GM04503 (cell line): ENCODE measurements around the gene SYNJ2.
"Not testable (repeated sequence)": the region's sequence is repeated elsewhere in the genome, so short reads cannot be mapped to it uniquely, and the experiment has no call there.

Source experiments
- DNase-seq: peaks from one replicate; pipeline ENCODE4 v3.0.0-alpha.2; 2012; ENCODE audit warnings: low read depth

SYNJ2 gene

GRCh38 chr6:157956171-157956730 is 25.4 kb upstream of the SYNJ2 start:
- no peak for DNase-seq

DNA sequence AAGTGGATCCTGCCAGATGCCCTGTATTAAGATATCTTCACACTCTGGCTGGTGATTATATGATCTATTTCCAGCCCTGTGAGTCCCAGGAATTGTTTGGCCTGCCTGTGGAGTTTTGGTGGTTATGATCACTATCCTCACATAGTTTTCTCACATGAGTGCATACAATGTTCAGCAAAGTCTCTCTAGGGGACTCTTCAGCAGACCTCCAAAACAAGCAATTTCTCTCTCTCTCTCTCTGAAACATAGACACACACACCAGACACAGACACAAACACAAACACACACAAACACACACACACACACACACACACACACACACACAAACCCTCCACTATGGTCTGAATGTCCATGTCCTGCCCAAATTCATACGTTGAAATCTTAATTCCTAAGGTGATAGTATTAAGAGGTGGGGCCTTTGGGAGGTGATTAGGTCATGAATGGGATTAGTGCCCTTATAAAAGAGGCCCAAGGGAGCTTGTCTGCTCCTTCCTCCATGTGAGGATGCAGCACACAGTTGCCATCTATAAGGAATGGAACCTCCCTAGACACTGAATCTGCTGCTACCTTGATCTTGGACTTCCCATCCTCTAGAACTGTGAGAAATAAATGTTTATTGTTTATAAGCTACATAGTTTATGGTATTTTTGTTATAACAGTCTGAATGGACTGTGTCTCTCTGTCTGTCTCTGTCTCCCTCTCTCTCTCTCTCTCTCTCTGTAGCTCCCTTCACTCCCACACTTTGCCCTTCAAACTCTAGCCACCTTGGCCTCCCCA is 22.0 kb upstream of the SYNJ2 start:
- DNase-seq = no peak

DNA sequence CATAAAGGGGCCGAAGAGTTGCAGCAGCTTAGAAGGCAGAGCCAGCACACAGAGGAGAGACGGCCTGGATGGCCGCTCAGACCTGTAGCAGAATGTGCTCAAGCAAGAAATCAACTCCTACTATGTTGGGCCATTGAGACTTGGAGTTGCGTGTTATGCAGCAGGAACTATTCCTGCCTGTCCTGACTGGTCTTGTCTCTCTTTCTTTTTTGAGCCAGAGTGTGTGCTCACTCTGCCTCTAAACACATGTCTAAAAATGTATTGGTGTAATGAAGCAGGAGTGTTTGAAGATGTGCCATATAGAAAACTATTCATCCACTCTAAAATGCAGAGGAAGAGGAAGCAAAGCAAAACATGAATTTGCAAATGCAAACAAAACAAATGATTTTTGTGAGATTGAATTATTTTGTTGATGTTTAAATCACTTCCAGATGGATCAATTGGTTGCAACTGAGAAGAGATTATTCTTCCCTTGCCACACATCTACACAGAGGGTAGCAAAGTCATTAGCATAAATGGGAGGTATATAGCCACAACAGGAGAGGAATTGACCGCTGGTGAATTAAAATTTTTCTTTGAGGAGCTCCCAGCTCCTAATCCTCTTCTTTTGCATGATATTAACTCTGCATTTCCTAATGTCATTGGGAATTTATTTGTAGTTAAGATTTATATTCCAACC is 20.4 kb upstream of the SYNJ2 start:
- DNase-seq = no peak

DNA sequence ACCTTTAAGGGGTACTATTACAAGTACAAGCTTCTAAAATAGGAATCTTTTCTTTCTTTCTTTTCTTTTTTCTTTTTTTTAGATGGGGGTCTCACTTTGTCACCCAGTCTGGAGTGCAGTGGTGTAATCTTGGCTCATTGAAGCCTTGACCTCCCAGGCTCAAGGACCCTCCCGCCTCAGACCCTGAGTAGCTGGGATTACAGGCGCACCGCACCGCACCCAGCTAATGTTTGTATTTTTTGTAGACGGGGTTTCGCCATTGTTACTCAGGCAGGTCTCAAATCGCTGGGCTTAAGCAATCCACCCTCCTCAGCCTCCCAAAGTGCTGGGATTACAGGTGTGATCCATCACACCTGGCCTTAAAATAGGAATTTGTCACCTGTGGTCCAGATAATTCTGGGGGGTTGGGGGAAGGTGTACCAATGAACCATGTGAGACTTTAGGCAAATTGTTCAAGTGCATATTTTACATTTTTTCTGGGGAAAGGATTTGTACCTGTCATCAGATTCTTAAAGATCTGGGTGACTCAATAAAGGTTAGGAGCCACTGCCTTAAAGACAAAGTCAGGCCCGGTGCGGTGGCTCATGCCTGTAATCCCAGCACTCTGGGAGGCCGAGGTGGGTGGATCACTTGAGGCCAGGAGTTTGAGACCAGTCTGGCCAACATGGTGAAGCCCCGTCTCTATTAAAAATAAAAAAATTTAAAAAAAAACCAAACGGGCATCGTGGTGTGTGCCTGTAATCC is 19.7 kb upstream of the SYNJ2 start:
- DNase-seq = no peak

- no peak for DNase-seq
Observed at GRCh38 chr6:157962601-157963302, 18.9 kb upstream of the SYNJ2 start.

GRCh38 chr6:157964100-157964499 is 17.6 kb upstream of the SYNJ2 start:
- DNase-seq = no peak

DNA sequence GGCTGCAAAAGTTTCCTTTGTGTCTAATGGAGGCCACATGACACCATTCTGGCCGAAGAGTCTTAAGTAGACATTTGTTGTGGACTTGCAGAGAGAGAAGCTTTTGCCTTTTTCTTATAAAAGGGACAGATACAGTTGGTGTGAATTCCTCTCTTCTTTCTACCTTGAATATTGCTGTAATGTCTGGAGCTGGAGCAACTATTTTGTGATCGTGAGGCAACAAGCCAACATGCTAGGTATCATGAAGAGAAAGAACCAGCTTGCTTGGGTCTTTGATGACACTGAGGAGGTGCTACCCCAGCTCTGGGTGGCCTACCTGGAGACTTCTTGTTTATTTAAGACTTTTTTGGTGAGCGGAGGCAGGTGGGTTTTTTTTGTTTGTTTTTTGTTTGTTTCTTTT is 16.3 kb upstream of the SYNJ2 start:
- no peak for DNase-seq

DNA sequence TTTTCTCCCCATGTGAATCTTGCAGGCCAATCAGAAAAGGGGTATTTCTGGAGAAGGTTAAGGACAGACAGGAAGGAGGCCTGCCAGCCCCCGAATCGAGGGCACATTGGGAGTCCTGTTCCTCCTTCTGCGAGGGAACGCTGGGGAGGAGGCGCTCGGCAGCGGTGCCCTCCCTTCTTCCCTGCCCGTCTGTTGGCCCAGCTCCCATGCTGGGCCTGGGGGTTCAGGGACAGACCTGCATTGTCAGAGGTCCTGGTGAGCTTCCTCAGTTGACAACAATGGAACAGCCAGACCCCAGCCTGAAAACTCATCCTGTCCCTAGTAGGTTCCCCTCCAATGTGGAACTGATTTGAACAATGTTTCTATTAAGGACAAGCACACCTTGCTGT is 15.1 kb upstream of the SYNJ2 start:
- DNase-seq = no peak

DNA sequence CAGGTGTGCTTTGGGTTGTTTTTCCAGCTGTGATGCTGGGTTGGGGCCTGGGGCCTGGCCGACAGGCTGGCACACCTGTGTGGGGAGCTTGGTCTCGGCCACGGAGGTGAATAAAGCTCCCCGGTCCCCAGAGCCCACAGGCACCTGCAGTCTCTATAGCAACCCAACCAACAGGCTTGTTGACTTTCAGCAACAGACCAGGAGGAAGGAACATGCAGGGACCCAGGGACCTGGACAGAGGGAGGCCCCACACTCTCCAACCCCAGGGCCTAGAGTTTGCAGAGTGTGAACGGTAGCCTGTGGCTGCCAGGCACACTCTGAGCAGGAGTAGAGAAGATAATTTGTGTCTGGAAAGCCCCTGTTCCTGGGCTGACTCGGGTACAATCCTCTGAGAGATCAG is 14.6 kb upstream of the SYNJ2 start:
- DNase-seq = no peak

GRCh38 chr6:157967486-157967885 is 14.2 kb upstream of the SYNJ2 start:
- no peak for DNase-seq

- DNase-seq = not testable (repeated sequence)
Observed at GRCh38 chr6:157972177-157972576, 9.5 kb upstream of the SYNJ2 start.

GRCh38 chr6:157974341-157974894 is 7.2 kb upstream of the SYNJ2 start:
- DNase-seq = no peak

DNA sequence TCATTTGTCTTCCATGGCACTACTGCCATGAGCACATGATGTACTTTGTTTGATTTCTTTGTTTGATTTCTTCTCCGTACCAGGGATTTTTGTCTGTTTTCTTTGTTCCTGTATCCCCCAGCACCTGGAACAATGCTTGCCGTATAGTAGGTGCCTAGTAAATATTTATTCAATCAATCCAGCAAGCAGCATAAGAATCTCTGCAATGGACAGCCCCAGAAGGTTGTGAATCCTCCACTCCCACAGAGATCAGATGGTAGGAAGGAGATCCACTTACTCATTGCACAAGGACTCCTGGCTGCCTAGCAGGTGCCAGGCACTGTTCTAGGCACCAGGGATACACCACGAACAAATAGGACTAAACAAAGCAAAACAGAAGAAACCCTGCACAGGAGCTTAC is 6.7 kb upstream of the SYNJ2 start:
- no peak for DNase-seq

DNA sequence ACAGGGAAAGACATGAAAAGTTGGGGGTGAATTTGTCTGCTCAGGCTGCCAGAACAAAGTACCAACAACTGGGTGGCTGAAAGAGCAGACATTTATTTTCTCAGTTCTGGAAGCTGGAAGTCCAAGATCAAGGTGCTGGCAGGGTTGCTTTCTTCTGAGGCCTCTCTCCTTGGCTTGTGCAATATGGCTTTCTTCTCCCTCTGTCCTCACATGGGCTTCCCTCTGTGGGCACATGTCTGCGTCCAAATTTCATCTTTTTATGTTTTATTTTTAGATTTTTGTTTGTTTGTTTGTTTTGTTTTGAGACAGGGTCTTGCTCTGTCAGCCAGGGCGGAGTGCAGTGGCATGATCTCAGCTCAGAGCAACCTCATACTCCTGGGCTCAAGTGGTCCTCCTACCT is 6.2 kb upstream of the SYNJ2 start:
- DNase-seq = no peak

DNA sequence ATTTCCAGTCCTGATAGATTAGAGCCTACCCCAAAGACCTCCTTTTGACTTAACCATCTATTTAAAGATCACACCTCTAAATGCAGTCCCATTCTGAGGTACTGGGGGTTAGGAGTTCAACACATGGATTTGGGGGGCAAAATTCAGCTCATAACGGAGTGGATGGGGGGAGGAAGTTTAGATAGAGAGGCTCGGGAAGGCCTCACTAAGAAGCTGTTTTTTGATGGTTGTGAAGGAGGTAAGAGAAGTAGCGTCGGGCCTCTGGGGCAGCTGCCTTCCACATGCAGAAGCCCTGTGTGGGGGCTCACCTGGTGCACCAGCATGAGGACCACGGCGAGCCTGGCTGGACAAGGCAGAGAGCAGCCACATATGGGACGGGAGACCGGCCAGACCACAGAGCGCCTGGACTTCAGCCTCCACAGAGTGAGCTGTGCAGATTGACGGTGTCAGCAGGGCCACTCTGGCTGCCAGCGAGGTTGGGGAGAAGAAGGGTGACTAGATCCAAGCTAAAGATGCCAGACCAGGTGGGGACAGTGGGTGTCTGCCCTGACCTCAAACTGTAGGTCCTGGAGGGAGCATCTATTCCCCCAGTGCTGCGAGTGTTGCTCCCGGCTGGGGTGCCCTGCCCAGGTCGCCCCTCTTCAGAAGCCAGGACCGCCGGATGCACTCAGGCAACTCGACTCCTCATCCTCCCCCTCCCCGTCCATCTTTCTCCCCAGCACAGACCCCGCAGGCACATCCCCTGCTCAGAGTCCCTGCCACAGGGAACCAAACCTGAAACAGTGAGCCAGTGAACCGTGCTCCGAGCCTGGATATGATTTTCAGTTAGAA is 5.1 kb upstream of the SYNJ2 start:
- no peak for DNase-seq

GRCh38 chr6:157977176-157977804 is 4.4 kb upstream of the SYNJ2 start:
- DNase-seq = no peak

- DNase-seq = no peak
Observed at GRCh38 chr6:157978021-157978783, 3.5 kb upstream of the SYNJ2 start.

GRCh38 chr6:157980288-157981131 is 1.2 kb upstream of the SYNJ2 start:
- no peak for DNase-seq

DNA sequence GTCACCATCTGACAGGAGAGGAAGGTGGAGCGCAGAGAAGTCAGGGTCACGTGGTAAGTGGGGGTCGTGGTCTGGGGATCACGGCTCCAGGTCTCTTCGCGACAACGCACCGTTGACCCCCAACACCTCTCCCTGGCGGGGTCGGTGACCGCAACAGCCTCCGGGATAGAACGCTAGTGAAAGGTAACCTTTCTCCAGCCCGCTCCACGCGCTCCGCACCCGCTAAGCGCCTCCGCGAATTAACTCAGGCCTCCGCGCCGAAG is 600 bp upstream of the SYNJ2 start:
- no peak for DNase-seq
